Right lobe of liver (tissue), 6 donors: ENCODE measurements around the gene SLC46A2. TPM values are rescaled to one million over a fixed set of nuclear protein-coding genes. Genes with fewer than 3 reads are reported as not detected.

Experiments
- ATAC-seq, 4 donors: fragments of 200-7000 bp; cut with Tn5 transposase; one replicate each; pipeline ENCODE4 v1.9.1; 2020; ENCODE audit warnings: mild to moderate bottlenecking in 4 of 4, moderate library complexity in 4 of 4
- DNase-seq, 3 donors: peaks; one replicate each; pipeline ENCODE4 v3.0.0-alpha.2; 2020
- H3K27ac ChIP-seq, 3 donors: fragments of 200-600 bp; one replicate each; pipeline ENCODE4 v1.8.0; 2022
- H3K27me3 ChIP-seq, 2 donors: fragments of 200-600 bp; one replicate each; pipeline ENCODE4 v1.8.0; 2022
- H3K36me3 ChIP-seq, 4 donors: fragments of 200-600 bp; sonication (generic) in 1 of 4; one replicate each; pipeline versions ENCODE4 v1.5.1 to v1.8.0; 2017 to 2022; ENCODE audit warnings: control low read depth in 1 of 4
- H3K4me1 ChIP-seq, 4 donors: fragments of 200-600 bp; sonication (generic) in 1 of 4; one replicate each; pipeline versions ENCODE4 v1.5.1 to v1.8.0; 2017 to 2022; ENCODE audit warnings: control low read depth in 1 of 4
- H3K4me3 ChIP-seq, 3 donors: fragments of 200-600 bp; one replicate each; pipeline ENCODE4 v1.8.0; 2022
- H3K9me3 ChIP-seq, 4 donors: fragments of 200-600 bp; sonication (generic) in 1 of 4; one replicate each; pipeline versions ENCODE4 v1.5.1 to v1.8.0; 2017 to 2022; ENCODE audit warnings: control low read depth in 1 of 4
- CTCF ChIP-seq, 4 donors: fragments of 200-600 bp in 3 of 4; fragments of 450-650 bp in 1 of 4; IDR thresholded peaks; one replicate each; pipeline versions ENCODE4 v1.5.1 to v1.8.0; 2016 to 2022; ENCODE audit warnings: antibody characterized with exemption in 4 of 4, mild to moderate bottlenecking in 2 of 4
- POLR2A ChIP-seq: fragments of 450-650 bp; IDR thresholded peaks from one replicate; pipeline ENCODE4 v1.6.1; 2017; ENCODE audit warnings: antibody characterized with exemption, mild to moderate bottlenecking
- WGBS: methylation state at CpG from one replicate; pipeline ENCODE4 v1.1.6; 2018; ENCODE audit warnings: low coverage, low lambda C conversion rate; ENCODE audit not compliant: insufficient coverage; ENCODE audit errors: missing lambda C conversion rate; 5-methylcytosine and 5-hydroxymethylcytosine counted together
- intact Hi-C, 2 donors: fragments of 100-400 bp; cut with DNase I; formaldehyde crosslinking; loops; one replicate each; pipeline versions ENCODE4 v1.11.2 to v1.14.1; 2022
- total RNA-seq, 6 experiments: library from RNA; depleted of rRNA in 2 of 6; stranded (reverse); fragments of >200 nt in 2 of 6; fragmentation: NEBNext Ultra II Directional in 3 of 6; extraction: Animal tissue kit (Norgen Biotek cat#: 25700) in 3 of 6; gene quantifications; one replicate each; pipeline versions ENCODE4 v1.1.0 to v1.2.4, GENCODE V29; 2016 to 2023
- donor health status: DM: no; HTN: yes; CAD: no.
- donor health status: DM: no; HTN: no; CAD: no.
- donor health status: DM: no; HTN: no; CAD: no.
- donor health status: DM: no; HTN: yes; CAD: no.
- donor health status: DM: no; HTN: yes; CAD: no.

Gene SLC46A2
- total RNA-seq, 6 experiments from 2014 or later: 0.18 to 0.50 (median 0.25) TPM; not detected in 3

GRCh38 chr9:112864403-112864802 is 26.3 kb downstream of the SLC46A2 start:
- DNase-seq: no peak
- Histone ChIP-seq H3K36me3 (no peaks in the 10 kb centered on the region), H3K27ac (no peak overlapping the region), H3K9me3 (no peaks in the 10 kb centered on the region), H3K4me3 (no peak overlapping the region), H3K4me1 (no peaks in the 10 kb centered on the region), H3K27me3 (no peaks in the 10 kb centered on the region)
- TF ChIP-seq POLR2A (no peak), CTCF (IDR thresholded peaks at IDR 0.05) (no peak)
- ATAC-seq: no peak
- intact Hi-C loops: no loop called here
- 33% methylated on average over 2 of the region's 3 CpGs for WGBS

- no peak overlapping the region for H3K4me3 ChIP-seq
- 67% methylated on average over 2 of the region's 2 CpGs for WGBS
- no peaks in the 10 kb centered on the region for H3K9me3 ChIP-seq
- no peak for TF ChIP-seq CTCF (IDR thresholded peaks at IDR 0.05)
- no peak for TF ChIP-seq POLR2A
- intact Hi-C loops: no loop called here
- peaks cover 0 to 5% (median 0%) of the 10 kb centered on the region in 4 donors for H3K4me1 ChIP-seq
- ATAC-seq (no peak), DNase-seq (no peak)
- H3K27ac ChIP-seq: no peak overlapping the region
- H3K27me3 ChIP-seq: no peaks in the 10 kb centered on the region
- no peaks in the 10 kb centered on the region for H3K36me3 ChIP-seq
Observed at GRCh38 chr9:112863746-112864145, 26.9 kb downstream of the SLC46A2 start.

DNA sequence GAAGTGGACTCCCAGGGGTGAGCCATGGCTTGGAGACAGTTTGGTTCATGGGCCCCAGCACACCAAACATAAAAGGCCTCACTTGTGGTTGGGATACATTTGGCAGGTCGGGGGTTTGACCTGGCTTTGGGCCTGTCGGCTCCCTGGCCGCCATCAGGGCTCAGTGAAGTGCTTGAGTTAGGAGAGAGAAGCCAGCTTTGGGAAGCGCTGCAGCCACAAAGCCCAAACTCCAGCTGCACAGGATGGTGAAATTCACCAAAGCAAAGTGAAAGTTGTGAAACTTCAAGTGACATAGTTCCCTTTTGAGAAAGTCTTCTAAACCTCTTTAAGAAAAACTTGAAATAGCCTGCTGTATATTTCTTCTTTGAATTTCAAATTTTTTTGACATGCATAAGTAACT is 27.5 kb downstream of the SLC46A2 start:
- Histone ChIP-seq H3K4me1 (peaks cover 0 to 10% (median 0%) of the 10 kb centered on the region in 4 donors), H3K9me3 (no peaks in the 10 kb centered on the region), H3K36me3 (no peaks in the 10 kb centered on the region), H3K4me3 (no peak overlapping the region), H3K27me3 (no peaks in the 10 kb centered on the region), H3K27ac (no peak overlapping the region)
- WGBS: 0% methylated on average over 1 of the region's 4 CpGs
- intact Hi-C loops: no loop called here
- DNase-seq (no peak), ATAC-seq (peak; percentile 26 to 46 (median 30))
- TF ChIP-seq CTCF (IDR thresholded peaks at IDR 0.05): no peak
- no peak for TF ChIP-seq POLR2A

DNA sequence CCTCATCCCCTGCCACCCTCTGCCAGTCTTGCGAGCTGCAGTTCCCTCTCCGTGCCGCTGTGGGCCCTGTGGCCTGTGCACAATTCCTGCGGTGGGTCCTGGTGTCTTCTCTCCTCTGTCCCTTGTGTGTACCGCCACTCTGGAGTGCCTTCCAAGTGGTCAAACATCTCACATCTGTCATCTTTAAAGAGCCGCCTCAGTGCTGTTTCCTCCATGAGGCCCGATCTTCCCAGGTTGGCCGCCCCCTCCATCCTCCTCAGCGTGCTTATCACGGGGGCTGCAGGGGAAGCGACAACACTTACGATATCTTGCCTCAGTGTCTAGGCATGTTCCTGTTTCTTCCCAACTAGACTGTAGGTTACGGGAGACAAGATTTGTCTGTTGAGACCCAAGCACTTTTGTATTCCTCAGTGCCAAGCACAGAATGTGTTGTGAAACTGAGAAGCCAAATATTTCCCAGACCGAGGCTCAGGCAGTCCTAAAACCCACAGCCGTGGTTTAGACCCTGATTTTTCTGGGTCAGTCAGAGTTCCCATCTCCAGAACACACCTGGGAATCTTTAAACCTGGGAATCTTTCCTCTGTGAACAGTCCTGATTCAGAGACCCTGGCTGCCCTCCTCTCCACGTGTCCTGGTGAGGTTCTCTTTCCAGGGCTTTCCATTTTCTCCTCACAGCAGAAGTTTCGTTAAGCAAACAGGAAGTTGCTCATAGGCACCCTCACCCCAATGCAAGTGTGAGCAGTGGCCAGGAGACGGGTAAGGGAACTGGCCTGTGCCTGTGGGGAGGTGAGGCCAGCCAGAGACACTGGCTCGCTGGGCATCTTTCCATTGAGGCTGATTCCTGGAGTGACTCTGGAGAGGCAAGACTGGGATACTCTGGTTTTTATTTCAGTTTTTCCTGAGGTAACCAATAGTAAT is 28.8 kb downstream of the SLC46A2 start:
- ATAC-seq: peak; percentile 58 to 66 (median 64)
- peak; percentile 37 to 64 (median 51) for DNase-seq
- Histone ChIP-seq H3K4me3 (no peak overlapping the region), H3K27me3 (no peaks in the 10 kb centered on the region), H3K9me3 (no peaks in the 10 kb centered on the region), H3K4me1 (peaks cover 0 to 11% (median 0%) of the 10 kb centered on the region in 4 donors), H3K36me3 (no peaks in the 10 kb centered on the region), H3K27ac (no peak overlapping the region)
- WGBS: 65% methylated on average over 17 of the region's 19 CpGs
- TF ChIP-seq POLR2A (no peak), CTCF (IDR thresholded peaks at IDR 0.05) (no peak)
- intact Hi-C loops: no loop called here
